HL-60/S4 treated with retinoic acid at 250 ng/mL for 4 days and 3 days (cell line): ENCODE measurements around the gene ANO10.
"Not testable (repeated sequence)": the region's sequence is repeated elsewhere in the genome, so short reads cannot be mapped to it uniquely, and the experiment has no call there.

ENCODE experiments used
- in situ Hi-C: fragments of 300-500 bp; cut with MboI; formaldehyde crosslinking; loops from 2 replicates; pipeline ENCODE4 v1.7.0; 2022; ENCODE audit warnings: low sequenced_read_pairs

The ANO10 gene

GRCh38 chr3:43629741-43630140 is 7.9 kb upstream of the ANO10 start:
- in situ Hi-C loops = no loop called here

DNA sequence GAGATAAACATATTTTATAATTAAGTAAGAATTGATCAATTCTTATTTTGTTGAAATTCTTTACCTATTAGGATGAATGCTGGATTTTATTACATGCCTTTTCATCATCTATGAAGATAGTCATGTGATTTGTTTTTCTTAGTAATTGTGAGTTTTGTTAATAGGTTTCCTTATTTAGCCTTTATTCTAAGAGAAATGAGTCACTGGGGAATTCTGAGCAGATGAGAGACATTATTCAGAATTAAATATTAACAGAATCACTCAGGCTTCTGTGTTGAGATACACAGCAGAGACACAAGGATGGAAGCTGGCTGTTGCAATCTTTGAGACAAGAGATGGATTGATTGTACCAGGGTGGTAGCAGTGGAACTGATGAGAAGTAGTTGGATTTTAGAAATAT is 7.4 kb upstream of the ANO10 start:
- in situ Hi-C loops = no loop called here

DNA sequence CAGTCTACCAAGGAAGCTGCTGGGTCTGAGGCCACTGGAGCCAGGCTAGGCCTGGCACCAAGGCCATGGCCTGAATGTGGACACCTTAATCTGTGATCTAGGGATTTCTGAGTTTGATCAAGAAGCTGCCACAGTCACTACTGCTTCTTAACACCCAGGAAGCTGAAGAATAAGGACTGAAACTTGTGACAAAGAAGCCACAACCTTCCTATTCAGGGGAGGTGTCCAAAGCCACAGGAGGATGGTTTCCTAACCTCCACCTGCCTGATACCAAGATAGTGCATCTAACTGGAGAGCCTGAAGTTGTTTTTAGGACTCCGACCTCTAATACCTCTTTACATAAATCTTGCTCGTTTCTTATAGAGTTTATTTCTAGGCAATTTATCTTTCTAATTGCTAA is 5.5 kb upstream of the ANO10 start:
- in situ Hi-C loops = no loop called here

DNA sequence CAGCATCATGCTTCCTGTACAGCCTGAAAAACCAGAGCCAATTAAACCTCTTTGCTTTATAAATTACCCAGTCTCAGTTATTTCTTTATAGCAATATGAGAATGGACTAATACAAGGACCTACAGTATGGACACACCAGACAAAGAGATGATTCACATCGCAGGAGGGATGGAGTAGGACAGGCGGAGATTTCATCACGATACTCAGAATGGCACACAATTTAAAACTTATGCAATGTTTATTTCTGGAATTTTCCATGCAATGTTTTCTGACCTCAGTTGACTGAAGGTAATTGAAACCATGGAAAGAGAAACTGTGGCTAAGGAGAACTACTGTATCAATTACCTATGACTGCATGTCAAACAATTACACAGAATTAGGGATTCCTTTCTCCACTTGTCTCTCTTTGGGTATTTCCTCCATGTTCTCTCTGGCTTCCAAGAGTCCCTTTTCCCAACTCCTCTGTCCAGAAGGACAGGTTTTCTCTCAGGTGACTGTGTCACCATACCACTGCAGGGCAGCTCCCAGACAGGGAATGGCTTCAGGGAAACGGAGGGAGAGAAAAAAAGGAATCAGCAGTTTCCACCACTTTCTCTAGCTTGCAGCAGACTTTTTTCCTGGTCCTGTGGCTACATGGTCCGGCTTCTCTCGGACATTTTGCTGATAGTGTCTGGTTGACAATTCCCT is 3.0 kb upstream of the ANO10 start:
- in situ Hi-C loops = no loop called here

DNA sequence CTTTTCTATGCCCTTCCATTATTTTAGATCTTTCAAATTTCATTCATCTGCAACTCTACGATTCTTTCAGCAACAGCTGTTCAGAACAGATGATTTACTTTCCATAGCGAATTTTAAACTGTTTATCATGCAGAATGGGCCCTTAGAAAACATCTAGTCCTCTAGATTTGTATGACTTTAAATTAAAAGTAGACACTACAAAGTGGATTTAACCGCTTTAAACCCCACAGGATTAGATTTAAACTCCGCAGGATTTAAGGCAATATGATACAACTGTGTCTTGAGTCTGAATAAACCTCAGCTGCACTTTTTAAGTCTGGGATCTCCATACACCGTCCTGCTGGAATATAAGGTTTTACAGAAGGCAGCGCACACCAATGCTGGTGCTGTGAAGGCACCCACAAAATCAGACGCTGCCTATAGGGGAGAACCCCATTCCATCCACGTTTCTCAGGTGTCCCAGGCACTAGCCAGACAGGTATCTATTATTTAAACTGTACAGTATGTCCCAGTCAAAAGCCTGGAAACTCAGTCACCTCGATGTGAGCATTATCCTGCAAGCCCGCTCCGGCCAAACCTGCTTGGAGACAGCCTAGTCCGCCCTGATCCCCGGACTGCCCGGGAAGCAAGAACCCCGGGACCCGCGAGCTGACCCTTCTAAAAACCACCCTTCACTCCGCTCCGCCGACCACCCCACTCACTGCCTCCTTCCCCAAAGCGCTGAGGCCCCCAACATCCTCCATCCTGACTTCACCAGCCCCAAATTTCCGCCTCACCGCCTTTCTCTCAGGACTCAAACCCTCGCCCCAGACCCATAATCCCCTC is 768 bp downstream of the ANO10 start:
- in situ Hi-C loops = no loop called here

GRCh38 chr3:43619588-43619987 is 2.2 kb downstream of the ANO10 start:
- in situ Hi-C loops = no loop called here

GRCh38 chr3:43618142-43618541 is 3.7 kb downstream of the ANO10 start:
- in situ Hi-C loops = no loop called here

DNA sequence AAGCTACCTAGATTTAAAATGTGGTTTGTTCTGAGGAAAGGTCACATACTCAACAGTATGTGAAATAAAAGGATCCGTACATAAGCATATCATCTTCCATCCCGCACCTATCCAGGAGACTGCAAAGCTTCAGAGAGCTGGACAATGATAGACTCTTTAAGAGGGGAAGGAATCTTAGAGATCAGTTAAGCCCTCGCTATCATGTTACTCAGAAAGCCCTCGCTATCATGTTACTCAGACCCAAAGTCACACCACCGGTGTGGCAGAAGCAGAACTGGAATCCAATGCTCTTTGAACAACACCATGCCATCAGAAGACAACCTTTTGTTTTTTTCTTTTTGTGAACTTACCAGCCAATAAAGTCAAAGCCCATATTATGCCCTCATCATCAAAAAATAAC is 5.8 kb downstream of the ANO10 start:
- in situ Hi-C loops = no loop called here

DNA sequence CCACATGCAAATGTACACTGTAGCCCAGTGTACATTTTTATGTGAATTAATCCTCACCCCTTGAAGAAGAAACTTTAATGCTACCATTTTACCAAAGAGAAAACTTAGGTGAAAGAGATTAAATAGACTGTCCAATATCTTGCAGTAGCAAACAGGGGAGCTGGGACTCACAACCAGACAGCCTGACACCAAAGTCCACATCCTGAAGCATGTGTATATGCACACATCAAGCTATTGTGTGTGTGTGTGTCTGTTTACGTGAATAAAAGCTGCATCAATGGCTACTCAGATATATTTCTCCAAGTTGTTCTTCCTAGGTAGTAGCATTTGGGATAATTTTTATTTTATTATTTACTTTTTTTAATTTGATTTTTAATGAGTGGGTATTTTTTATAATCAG is 6.7 kb downstream of the ANO10 start:
- in situ Hi-C loops = no loop called here

DNA sequence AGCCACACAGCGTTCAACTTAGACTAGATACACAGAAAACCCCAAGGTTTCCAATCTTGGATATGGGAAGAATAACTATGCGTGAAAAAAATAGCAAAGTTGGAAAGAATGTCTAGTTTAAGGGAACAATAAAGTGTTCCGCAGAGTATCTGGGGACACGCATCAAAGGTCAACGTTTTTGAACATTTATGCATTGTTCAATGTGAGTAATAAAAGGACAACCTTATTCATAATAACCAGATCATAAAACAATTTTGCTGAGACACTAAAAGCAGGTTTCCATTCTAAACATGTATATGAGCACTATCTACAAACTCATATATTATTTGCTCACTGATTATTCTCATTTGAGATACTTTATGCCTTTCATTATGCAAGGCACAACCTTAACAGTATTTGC is 7.8 kb downstream of the ANO10 start:
- in situ Hi-C loops = no loop called here

DNA sequence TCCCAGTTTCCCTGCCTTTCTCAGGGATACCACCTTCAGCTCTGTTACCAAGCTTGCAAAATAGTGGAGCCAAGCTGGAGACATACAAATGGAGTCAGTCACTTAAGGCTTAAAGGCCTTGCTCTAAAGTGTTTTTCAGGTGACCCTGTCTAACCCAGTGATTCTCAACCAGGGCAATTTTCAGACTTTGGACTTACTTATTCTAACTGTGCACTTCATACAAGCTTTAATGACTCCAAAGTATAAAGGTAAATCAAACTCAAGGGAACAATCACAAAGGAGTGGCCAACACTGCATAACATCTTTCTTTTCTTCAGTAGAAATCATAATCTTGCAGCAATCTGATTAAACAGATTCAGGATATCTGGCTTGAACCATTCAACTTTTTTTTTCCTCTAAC is 9.4 kb downstream of the ANO10 start:
- in situ Hi-C loops = no loop called here

DNA sequence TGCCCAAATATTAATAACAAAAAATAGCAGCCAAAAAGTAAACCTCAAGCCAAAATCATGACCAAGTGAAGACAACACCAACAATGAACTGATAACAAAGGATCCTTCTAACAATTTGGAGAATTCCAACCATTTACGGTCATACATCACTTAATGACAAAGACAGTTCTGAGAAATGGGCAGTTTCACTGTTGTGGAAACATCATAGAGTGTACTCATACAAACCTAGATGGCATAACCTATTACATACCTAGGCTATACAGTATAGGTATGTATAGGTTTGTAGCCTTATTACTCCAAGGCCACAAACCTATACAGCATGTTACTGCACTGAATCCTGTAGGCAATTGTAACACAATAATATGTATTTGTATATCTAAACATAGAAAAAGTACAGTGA is 12.4 kb downstream of the ANO10 start:
- in situ Hi-C loops = no loop called here

GRCh38 chr3:43608751-43609150 is 13.1 kb downstream of the ANO10 start:
- in situ Hi-C loops = no loop called here

GRCh38 chr3:43606284-43606683 is 15.5 kb downstream of the ANO10 start:
- in situ Hi-C loops = no loop called here

DNA sequence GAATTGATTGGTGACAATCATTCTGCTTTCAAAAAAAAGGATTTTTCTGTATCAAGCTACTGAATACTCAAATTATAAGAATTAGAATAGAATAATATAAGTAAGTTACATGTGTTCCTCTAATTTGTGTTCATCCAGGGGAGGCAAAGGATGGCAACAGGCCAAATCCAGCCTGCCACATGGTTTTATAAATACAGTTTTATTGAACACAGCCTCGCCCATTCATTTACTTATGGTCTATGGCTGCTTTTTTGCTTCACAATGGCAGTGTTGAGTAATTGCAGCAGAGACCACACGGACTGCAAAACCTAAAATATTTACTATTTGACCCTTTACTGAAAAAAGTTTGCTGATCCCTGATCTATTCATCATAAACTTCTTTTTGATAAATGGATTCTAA is 21.9 kb downstream of the ANO10 start:
- in situ Hi-C loops = not testable (repeated sequence)

- in situ Hi-C loops = no loop called here
Measured at GRCh38 chr3:43597961-43598360, 23.9 kb downstream of the ANO10 start.

- in situ Hi-C loops = not testable (repeated sequence)
Measured at GRCh38 chr3:43596178-43596577, 25.6 kb downstream of the ANO10 start.

GRCh38 chr3:43595280-43595679 is 26.5 kb downstream of the ANO10 start:
- in situ Hi-C loops = not testable (repeated sequence)

DNA sequence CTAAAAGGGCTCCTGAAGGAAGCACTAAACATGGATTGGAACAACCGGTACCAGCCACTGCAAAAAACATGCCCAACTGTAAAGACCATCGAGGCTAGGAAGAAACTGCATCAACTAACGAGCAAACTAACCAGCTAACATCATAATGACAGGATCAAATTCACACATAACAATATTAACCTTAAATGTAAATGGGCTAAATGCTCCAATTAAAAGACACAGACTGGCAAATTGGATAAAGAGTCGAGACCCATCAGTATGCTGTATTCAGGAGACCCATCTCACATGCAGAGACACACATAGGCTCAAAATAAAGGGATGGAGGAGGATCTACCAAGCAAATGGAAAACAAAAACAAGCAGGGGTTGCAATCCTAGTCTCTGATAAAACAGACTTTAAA is 28.2 kb downstream of the ANO10 start:
- in situ Hi-C loops = not testable (repeated sequence)

DNA sequence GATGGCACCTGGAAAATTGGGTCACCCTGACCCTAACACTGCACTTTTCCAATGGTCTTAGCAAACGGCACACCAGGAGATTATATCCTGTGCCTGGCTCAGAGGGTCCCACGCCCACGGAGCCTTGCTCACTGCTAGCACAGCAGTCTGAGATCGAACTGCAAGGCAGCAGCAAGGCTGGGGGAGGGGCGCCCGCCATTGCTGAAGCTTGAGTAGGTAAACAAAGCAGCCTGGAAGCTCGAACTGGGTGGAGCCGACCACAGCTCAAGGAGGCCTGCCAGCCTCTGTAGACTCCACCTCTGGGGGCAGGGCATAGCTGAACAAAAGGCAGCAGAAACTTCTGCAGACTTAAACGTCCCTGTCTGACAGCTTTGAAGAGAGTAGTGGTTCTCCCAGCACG is 29.9 kb downstream of the ANO10 start:
- in situ Hi-C loops = not testable (repeated sequence)

GRCh38 chr3:43587303-43587702 is 34.5 kb downstream of the ANO10 start:
- in situ Hi-C loops = no loop called here

DNA sequence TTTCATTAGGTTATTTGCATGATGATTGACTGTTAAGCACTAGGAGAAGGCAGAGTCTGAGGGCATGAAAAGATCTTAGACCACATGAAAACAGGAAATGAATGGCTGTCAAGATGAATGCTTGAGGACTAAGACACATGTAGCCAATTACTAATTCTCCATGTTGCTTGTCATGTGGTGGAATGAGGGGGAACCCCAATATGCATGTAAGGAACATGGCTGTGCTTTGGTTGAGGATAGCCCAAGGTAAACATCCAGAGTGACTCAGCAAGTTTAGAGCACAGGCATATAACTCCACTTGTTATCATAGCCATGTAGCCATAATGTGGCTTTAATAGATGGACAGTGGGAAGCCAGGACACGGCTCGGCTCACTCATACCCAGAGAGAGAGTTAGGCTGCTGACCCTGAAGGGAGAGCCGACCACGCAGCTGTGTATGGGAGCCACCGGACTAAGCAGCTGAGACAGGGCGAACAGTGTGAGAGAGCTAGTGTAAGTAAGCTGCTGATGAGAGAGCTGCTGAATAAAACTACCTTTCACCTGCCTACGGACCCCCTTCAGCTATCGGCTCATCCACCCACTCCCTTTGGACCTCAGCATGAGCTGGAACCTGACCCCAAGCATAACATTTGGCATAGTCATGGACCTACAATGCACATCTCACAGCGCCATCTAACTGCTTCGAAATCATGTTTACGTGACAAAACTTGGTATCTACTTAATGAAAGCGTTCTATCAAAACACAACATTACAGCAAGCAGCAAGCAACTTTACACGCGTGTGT is 37.6 kb downstream of the ANO10 start:
- in situ Hi-C loops = no loop called here
